Keratinocyte (primary cell): ENCODE measurements around the gene SLC39A9. TPM values are rescaled to one million over a fixed set of nuclear protein-coding genes. Genes with fewer than 3 reads are reported as not detected.

ENCODE experiments used
- DNase-seq: peaks from one replicate; pipeline ENCODE4 v3.0.0-alpha.2; 2011; ENCODE audit warnings: low read depth, missing footprints, low spot score
- FAIRE-seq: peaks from 2 replicates; lab custom pipeline; 2011; peaks lifted over from hg19 to GRCh38; lab: Jason Lieb, UNC
- H2AFZ ChIP-seq: 2 replicates; pipeline ENCODE4 v1.6.0; 2012; ENCODE audit warnings: low read length, control low read depth, inconsistent platforms; ENCODE audit not compliant: control insufficient read depth
- H3K27ac ChIP-seq: 2 replicates; pipeline ENCODE4 v1.5.1; 2011; ENCODE audit warnings: low read length; ENCODE audit not compliant: control insufficient read depth, insufficient read depth
- H3K27me3 ChIP-seq: 3 replicates; pipeline ENCODE4 v1.6.0; 2011; ENCODE audit warnings: low read length; ENCODE audit not compliant: control insufficient read depth, insufficient read depth; ENCODE audit errors: extremely low read depth
- H3K36me3 ChIP-seq, 2 experiments: 2 replicates in 1 of 2; 3 replicates in 1 of 2; pipeline ENCODE4 v1.5.1; 2011; ENCODE audit warnings: low read length in 2 of 2, mild to moderate bottlenecking in 1 of 2; ENCODE audit not compliant: control insufficient read depth in 2 of 2, insufficient read depth in 2 of 2; ENCODE audit errors: extremely low read depth in 1 of 2
- H3K4me1 ChIP-seq: 3 replicates; pipeline ENCODE4 v1.5.1; 2011; ENCODE audit warnings: low read length; ENCODE audit not compliant: control insufficient read depth, insufficient read depth; ENCODE audit errors: extremely low read depth
- H3K4me2 ChIP-seq: 3 replicates; pipeline ENCODE4 v1.6.0; 2011; ENCODE audit warnings: low read depth, low read length; ENCODE audit not compliant: control insufficient read depth, insufficient read depth; ENCODE audit errors: extremely low read depth
- H3K4me3 ChIP-seq, 3 experiments: fragments of 200-600 bp in 1 of 3; sonication (generic) in 1 of 3; 2 replicates in 2 of 3; 3 replicates in 1 of 3; pipeline ENCODE4 v1.5.1; 2011 to 2016; ENCODE audit warnings: low read length in 3 of 3, mild to moderate bottlenecking in 3 of 3, control low read depth in 2 of 3, inconsistent platforms in 1 of 3, low read depth in 1 of 3, mixed read lengths in 1 of 3, mixed run types in 1 of 3, moderate library complexity in 1 of 3; ENCODE audit not compliant: control insufficient read depth in 2 of 3, insufficient read depth in 2 of 3; ENCODE audit errors: extremely low read depth in 1 of 3
- H3K79me2 ChIP-seq: 2 replicates; pipeline ENCODE4 v1.6.0; 2012; ENCODE audit warnings: low read length; ENCODE audit not compliant: control insufficient read depth, insufficient read depth
- H3K9ac ChIP-seq: 3 replicates; pipeline ENCODE4 v1.6.0; 2011; ENCODE audit warnings: low read length; ENCODE audit not compliant: control insufficient read depth, insufficient read depth; ENCODE audit errors: extremely low read depth
- H3K9me1 ChIP-seq: 3 replicates; pipeline ENCODE4 v1.6.0; 2011; ENCODE audit warnings: low read length; ENCODE audit not compliant: control insufficient read depth, insufficient read depth; ENCODE audit errors: extremely low read depth
- H3K9me3 ChIP-seq: 2 replicates; pipeline ENCODE4 v1.5.1; 2012; ENCODE audit warnings: low read depth, low read length; ENCODE audit not compliant: control insufficient read depth
- H4K20me1 ChIP-seq: 3 replicates; pipeline ENCODE4 v1.6.0; 2011; ENCODE audit warnings: low read length; ENCODE audit not compliant: control insufficient read depth, insufficient read depth; ENCODE audit errors: extremely low read depth
- EZH2 ChIP-seq: IDR thresholded peaks from one replicate; pipeline ENCODE4 v1.6.1; 2012; ENCODE audit warnings: inconsistent platforms, mild to moderate bottlenecking, low read length, moderate library complexity
- dilution Hi-C: fragments of 300-500 bp; cut with MboI; formaldehyde crosslinking; loops from one replicate; pipeline ENCODE4 v1.7.0; 2020; ENCODE audit warnings: low sequenced_read_pairs; ENCODE audit not compliant: extremely low pct_ligation_motif_present
- polyA plus RNA-seq, 5 experiments: library from polyadenylated mRNA; depleted of rRNA in 3 of 5; stranded (reverse) in 3 of 5; stranded (forward) in 1 of 5; unstranded in 1 of 5; fragments of >200 nt; gene quantifications; 1 replicate in 1 of 5; 2 replicates in 3 of 5; 3 replicates in 1 of 5; pipeline versions ENCODE4 v1.2.1 to v1.2.3, GENCODE V29; 2011 to 2012; ENCODE audit warnings: missing spikeins in 2 of 5, low read depth in 1 of 5, low replicate concordance in 1 of 5
- TF ChIP-seq, protein P1 (sequence below), 3 experiments: IDR thresholded peaks in 1 of 3; conservative IDR thresholded peaks in 1 of 3; optimal IDR thresholded peaks in 1 of 3; 2 replicates in 2 of 3; 3 replicates in 1 of 3; pipeline versions ENCODE3 to v1.5.1; 2011; ENCODE audit warnings: low read length in 3 of 3, mild to moderate bottlenecking in 3 of 3, moderate library complexity in 2 of 3, control low read depth in 1 of 3, inconsistent platforms in 1 of 3; ENCODE audit not compliant: insufficient read depth in 2 of 3; ENCODE audit errors: extremely low read depth in 1 of 3

SLC39A9 gene
- polyA plus RNA-seq, 1 donor (not counting 4 experiments of a cell fraction or from before 2014, with no cell fraction given): 58.8 TPM

GRCh38 chr14:69400154-69400553 is 1.7 kb downstream of the SLC39A9 start:
- Histone ChIP-seq H3K4me2 (peak overlapping the region; percentile 80), H3K4me3 (peak overlapping the region; percentile 53 to 92 (median 77)), H3K4me1 (peaks cover 20% of the 10 kb centered on the region), H3K9ac (no peak overlapping the region), H3K27ac (no peak overlapping the region), H3K27me3 (no peaks in the 10 kb centered on the region), H2AFZ (no peak overlapping the region), H4K20me1 (peaks cover 1% of the 10 kb centered on the region), H3K36me3 (peaks cover 2 to 5% of the 10 kb centered on the region in 2 experiments), H3K9me1 (no peaks in the 10 kb centered on the region), H3K9me3 (no peaks in the 10 kb centered on the region), H3K79me2 (peaks cover 90% of the 10 kb centered on the region)
- TF ChIP-seq, protein P1, sequence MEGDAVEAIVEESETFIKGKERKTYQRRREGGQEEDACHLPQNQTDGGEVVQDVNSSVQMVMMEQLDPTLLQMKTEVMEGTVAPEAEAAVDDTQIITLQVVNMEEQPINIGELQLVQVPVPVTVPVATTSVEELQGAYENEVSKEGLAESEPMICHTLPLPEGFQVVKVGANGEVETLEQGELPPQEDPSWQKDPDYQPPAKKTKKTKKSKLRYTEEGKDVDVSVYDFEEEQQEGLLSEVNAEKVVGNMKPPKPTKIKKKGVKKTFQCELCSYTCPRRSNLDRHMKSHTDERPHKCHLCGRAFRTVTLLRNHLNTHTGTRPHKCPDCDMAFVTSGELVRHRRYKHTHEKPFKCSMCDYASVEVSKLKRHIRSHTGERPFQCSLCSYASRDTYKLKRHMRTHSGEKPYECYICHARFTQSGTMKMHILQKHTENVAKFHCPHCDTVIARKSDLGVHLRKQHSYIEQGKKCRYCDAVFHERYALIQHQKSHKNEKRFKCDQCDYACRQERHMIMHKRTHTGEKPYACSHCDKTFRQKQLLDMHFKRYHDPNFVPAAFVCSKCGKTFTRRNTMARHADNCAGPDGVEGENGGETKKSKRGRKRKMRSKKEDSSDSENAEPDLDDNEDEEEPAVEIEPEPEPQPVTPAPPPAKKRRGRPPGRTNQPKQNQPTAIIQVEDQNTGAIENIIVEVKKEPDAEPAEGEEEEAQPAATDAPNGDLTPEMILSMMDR (optimal IDR thresholded peaks at IDR 0.05 in 1 of 3, IDR thresholded peaks at IDR 0.05 in 1 of 3, conservative IDR thresholded peaks at IDR 0.05 in 1 of 3; ENCODE audit: extremely low read depth in 1 of 3, insufficient read depth in 2 of 3, low read length in 3 of 3): no peak
- no peak for TF ChIP-seq EZH2
- FAIRE-seq (no peak), DNase-seq (no peak)
- dilution Hi-C loops: no loop called here

DNA sequence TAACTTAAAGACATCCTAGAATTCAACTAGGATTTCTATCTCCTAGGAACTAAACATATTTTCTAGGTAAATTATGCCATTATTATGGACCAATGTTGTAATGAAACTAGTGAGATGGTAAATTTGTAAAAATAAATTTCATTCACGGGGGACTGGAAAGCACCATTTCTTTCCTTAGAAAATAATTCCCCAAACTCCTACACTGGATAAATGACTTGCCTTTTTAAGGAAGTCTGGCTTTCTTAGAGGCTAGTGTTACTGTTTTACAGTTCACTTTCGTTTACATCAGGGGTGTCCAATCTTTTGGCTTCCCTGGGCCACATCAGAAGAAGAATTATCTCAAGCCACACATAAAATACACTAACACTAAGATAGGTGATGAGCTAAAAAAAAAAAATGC is 3.3 kb downstream of the SLC39A9 start:
- H3K9me3 ChIP-seq: no peaks in the 10 kb centered on the region
- H4K20me1 ChIP-seq: peaks cover 2% of the 10 kb centered on the region
- dilution Hi-C loops: no loop called here
- H3K36me3 ChIP-seq: no peaks in the 10 kb centered on the region
- FAIRE-seq: no peak
- H3K4me1 ChIP-seq: peaks cover 19% of the 10 kb centered on the region
- TF ChIP-seq, protein P1 (optimal IDR thresholded peaks at IDR 0.05 in 1 of 3, IDR thresholded peaks at IDR 0.05 in 1 of 3, conservative IDR thresholded peaks at IDR 0.05 in 1 of 3; ENCODE audit: extremely low read depth in 1 of 3, insufficient read depth in 2 of 3, low read length in 3 of 3): no peak
- no peak for TF ChIP-seq EZH2
- H3K9ac ChIP-seq: no peak overlapping the region
- no peaks in the 10 kb centered on the region for H3K27me3 ChIP-seq
- no peak overlapping the region for H3K4me3 ChIP-seq
- peaks cover 83% of the 10 kb centered on the region for H3K79me2 ChIP-seq
- peak overlapping the region; percentile 80 for H3K4me2 ChIP-seq
- no peak overlapping the region for H3K27ac ChIP-seq
- no peak overlapping the region for H2AFZ ChIP-seq
- no peaks in the 10 kb centered on the region for H3K9me1 ChIP-seq
- DNase-seq: no peak
